GM13976 (cell line): Measurements from ENCODE around the gene R3HDM1.
"Not testable (repeated sequence)": the region's sequence is repeated elsewhere in the genome, so short reads cannot be mapped to it uniquely, and the experiment has no call there.

Experiments
- DNase-seq: peaks from one replicate; pipeline ENCODE4 v3.0.0; 2012; ENCODE audit warnings: low spot score
- CTCF ChIP-seq: IDR thresholded peaks from 2 replicates; pipeline ENCODE4 v1.5.1; 2012; ENCODE audit warnings: borderline replicate concordance, mild to moderate bottlenecking; ENCODE audit not compliant: insufficient read depth; ENCODE audit errors: extremely low read depth, missing control alignments, control extremely low read depth
- in situ Hi-C: fragments of 300-500 bp; cut with MboI; formaldehyde crosslinking; loops from one replicate; pipeline ENCODE4 v1.12.0; 2022; ENCODE audit warnings: low sequenced_read_pairs, mixed read lengths, inconsistent platforms; ENCODE audit not compliant: unreplicated experiment

The R3HDM1 gene

GRCh38 chr2:135615404-135615803 is 84.1 kb downstream of the R3HDM1 start:
- DNase-seq = no peak
- in situ Hi-C loops = no loop called here
- TF ChIP-seq CTCF = no peak

- in situ Hi-C loops = no loop called here
- no peak for TF ChIP-seq CTCF
- DNase-seq = no peak
These were observed 86.3 kb downstream of the R3HDM1 start for GRCh38 chr2:135617501-135618015.

GRCh38 chr2:135620198-135620597 is 88.9 kb downstream of the R3HDM1 start:
- in situ Hi-C loops = no loop called here
- TF ChIP-seq CTCF = no peak
- no peak for DNase-seq

GRCh38 chr2:135629520-135629919 is 98.2 kb downstream of the R3HDM1 start:
- in situ Hi-C loops = no loop called here
- DNase-seq = no peak
- no peak for TF ChIP-seq CTCF

GRCh38 chr2:135630034-135630433 is 98.8 kb downstream of the R3HDM1 start:
- DNase-seq, in situ Hi-C loops: not testable (repeated sequence)

- TF ChIP-seq CTCF = no peak
- no peak for DNase-seq
- in situ Hi-C loops = no loop called here
These were observed 99.2 kb downstream of the R3HDM1 start for GRCh38 chr2:135630488-135630887.

- DNase-seq = no peak
- TF ChIP-seq CTCF = no peak
- in situ Hi-C loops = no loop called here
These were observed 102.3 kb downstream of the R3HDM1 start for GRCh38 chr2:135633582-135633981.
